HG03108 (cell line): ENCODE data around the gene LUC7L.
"Not testable (repeated sequence)": the region's sequence is repeated elsewhere in the genome, so short reads cannot be mapped to it uniquely, and the experiment has no call there.

Source experiments
- ATAC-seq: cut with Tn5 transposase; IDR thresholded peaks from one replicate; pipeline ENCODE4 v1.9.1; 2021; ENCODE audit warnings: moderate library complexity; ENCODE audit not compliant: unreplicated experiment

The LUC7L gene

GRCh38 chr16:230949-231348, 1.7 kb upstream of the LUC7L start:
- no peak for ATAC-seq

- not testable (repeated sequence) for ATAC-seq
These were observed 1.1 kb upstream of the LUC7L start for GRCh38 chr16:230351-230750.

GRCh38 chr16:229731-230281, 557 bp upstream of the LUC7L start:
- ATAC-seq = no peak

GRCh38 chr16:228151-228851, 948 bp downstream of the LUC7L start:
- no peak for ATAC-seq

GRCh38 chr16:220021-220420, 9.2 kb downstream of the LUC7L start:
- ATAC-seq = no peak

- ATAC-seq = no peak
These were observed 16.2 kb downstream of the LUC7L start for GRCh38 chr16:212999-213398.

GRCh38 chr16:211631-212180, 17.5 kb downstream of the LUC7L start:
- ATAC-seq = not testable (repeated sequence)

GRCh38 chr16:209359-209758, 19.9 kb downstream of the LUC7L start:
- ATAC-seq = not testable (repeated sequence)

- ATAC-seq = not testable (repeated sequence)
These were observed 25.2 kb downstream of the LUC7L start for GRCh38 chr16:204046-204445.

- no peak for ATAC-seq
These were observed 26.0 kb downstream of the LUC7L start for GRCh38 chr16:203246-203645.

GRCh38 chr16:200388-200787, 28.9 kb downstream of the LUC7L start:
- no peak for ATAC-seq

- ATAC-seq = no peak
These were observed 34.7 kb downstream of the LUC7L start for GRCh38 chr16:194516-194915.

GRCh38 chr16:193441-193840, 35.8 kb downstream of the LUC7L start:
- no peak for ATAC-seq

- ATAC-seq = no peak
These were observed 36.6 kb downstream of the LUC7L start for GRCh38 chr16:192686-193085.

- no peak for ATAC-seq
These were observed 37.4 kb downstream of the LUC7L start for GRCh38 chr16:191831-192230.

- ATAC-seq = no peak
These were observed 39.6 kb downstream of the LUC7L start for GRCh38 chr16:189604-190186.

GRCh38 chr16:188674-189073, 40.6 kb downstream of the LUC7L start:
- ATAC-seq = no peak

GRCh38 chr16:187330-187729, 41.9 kb downstream of the LUC7L start:
- ATAC-seq = no peak

GRCh38 chr16:185691-186090, 43.6 kb downstream of the LUC7L start:
- ATAC-seq = no peak

GRCh38 chr16:185213-185612, 44.0 kb downstream of the LUC7L start:
- no peak for ATAC-seq

- no peak for ATAC-seq
These were observed 46.2 kb downstream of the LUC7L start for GRCh38 chr16:183005-183404.

- ATAC-seq = no peak
These were observed 47.7 kb downstream of the LUC7L start for GRCh38 chr16:181565-182021.
